Activated CD8-positive, alpha-beta T cell treated with anti-CD3 and anti-CD28 coated beads for 36 hours (primary cell): ENCODE results near the gene SUSD1. TPM values are rescaled to one million over a fixed set of nuclear protein-coding genes. Genes with fewer than 3 reads are reported as not detected.

Source experiments
- ATAC-seq: fragments of 200-7000 bp; cut with Tn5 transposase; one replicate; pipeline ENCODE4 v1.10.0; 2021; ENCODE audit warnings: mild to moderate bottlenecking, moderate library complexity
- CTCF ChIA-PET: fragments of 350-600 bp; sonication (Branson Sonifier 250); formaldehyde crosslinking; loops from one replicate; lab custom pipeline; 2021; ENCODE audit warnings: antibody characterized with exemption; lab: Charles Lee
- POLR2A ChIA-PET: fragments of 350-600 bp; sonication (Branson Sonifier 250); formaldehyde crosslinking; loops from one replicate; lab custom pipeline; 2021; ENCODE audit warnings: antibody characterized with exemption; lab: Charles Lee
- DNase-seq: peaks from one replicate; pipeline ENCODE4 v3.0.0-alpha.2; 2020
- H3K27ac Mint-ChIP-seq: one replicate; pipeline ENCODE4 v1.8.0; 2021; ENCODE audit warnings: mild to moderate bottlenecking, mixed read lengths
- H3K27me3 Mint-ChIP-seq: one replicate; pipeline ENCODE4 v1.8.0; 2021; ENCODE audit warnings: mixed read lengths
- H3K36me3 Mint-ChIP-seq: one replicate; pipeline ENCODE4 v1.8.0; 2021; ENCODE audit warnings: low read depth, mixed read lengths
- H3K4me1 Mint-ChIP-seq: one replicate; pipeline ENCODE4 v1.8.0; 2021; ENCODE audit warnings: low read depth, mixed read lengths
- H3K4me3 Mint-ChIP-seq: one replicate; pipeline ENCODE4 v1.8.0; 2021; ENCODE audit warnings: mild to moderate bottlenecking, moderate library complexity, mixed read lengths
- H3K9me3 Mint-ChIP-seq: one replicate; pipeline ENCODE4 v1.8.0; 2021; ENCODE audit warnings: mixed read lengths
- intact Hi-C: fragments of 100-400 bp; cut with micrococcal nuclease; formaldehyde crosslinking; loops from one replicate; pipeline ENCODE4 v1.10.0; 2022
- total RNA-seq, 2 experiments: library from RNA; stranded (reverse); gene quantifications; one replicate each; pipeline ENCODE4 v1.2.3, GENCODE V29; 2021
- TF ChIP-seq, protein P1 (sequence below): fragments of 200-600 bp; IDR thresholded peaks from one replicate; pipeline ENCODE4 v1.8.0; 2022; ENCODE audit warnings: antibody characterized with exemption, mild to moderate bottlenecking

Gene SUSD1
- total RNA-seq, 2 experiments from 2014 or later, result 3.0 to 3.6 TPM

DNA sequence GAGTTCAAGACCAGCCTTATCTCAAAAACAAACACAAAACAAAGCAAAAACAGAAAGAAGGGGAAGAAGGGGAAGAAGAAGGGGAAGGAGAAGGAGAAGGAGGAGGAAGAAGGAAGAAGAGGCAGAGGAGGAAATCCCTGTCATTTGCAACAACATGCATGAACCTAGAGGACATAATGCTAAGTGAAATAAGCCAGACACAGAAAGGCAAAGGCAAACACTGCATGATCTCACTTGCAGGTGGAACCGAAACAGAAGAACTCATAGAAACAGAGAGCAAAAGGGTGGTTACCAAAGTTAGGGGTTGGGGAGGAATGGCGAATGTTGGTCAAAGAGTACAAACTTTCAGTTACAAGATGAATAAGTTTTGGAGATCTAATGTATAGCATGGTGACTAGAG lies 143.1 kb downstream of the SUSD1 start:
- TF ChIP-seq, protein P1, sequence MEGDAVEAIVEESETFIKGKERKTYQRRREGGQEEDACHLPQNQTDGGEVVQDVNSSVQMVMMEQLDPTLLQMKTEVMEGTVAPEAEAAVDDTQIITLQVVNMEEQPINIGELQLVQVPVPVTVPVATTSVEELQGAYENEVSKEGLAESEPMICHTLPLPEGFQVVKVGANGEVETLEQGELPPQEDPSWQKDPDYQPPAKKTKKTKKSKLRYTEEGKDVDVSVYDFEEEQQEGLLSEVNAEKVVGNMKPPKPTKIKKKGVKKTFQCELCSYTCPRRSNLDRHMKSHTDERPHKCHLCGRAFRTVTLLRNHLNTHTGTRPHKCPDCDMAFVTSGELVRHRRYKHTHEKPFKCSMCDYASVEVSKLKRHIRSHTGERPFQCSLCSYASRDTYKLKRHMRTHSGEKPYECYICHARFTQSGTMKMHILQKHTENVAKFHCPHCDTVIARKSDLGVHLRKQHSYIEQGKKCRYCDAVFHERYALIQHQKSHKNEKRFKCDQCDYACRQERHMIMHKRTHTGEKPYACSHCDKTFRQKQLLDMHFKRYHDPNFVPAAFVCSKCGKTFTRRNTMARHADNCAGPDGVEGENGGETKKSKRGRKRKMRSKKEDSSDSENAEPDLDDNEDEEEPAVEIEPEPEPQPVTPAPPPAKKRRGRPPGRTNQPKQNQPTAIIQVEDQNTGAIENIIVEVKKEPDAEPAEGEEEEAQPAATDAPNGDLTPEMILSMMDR, result no peak
- DNase-seq, result peak; percentile 55
- Mint-ChIP-seq H3K9me3 (no peaks in the 10 kb centered on the region), H3K4me1 (peaks cover 58% of the 10 kb centered on the region), H3K27ac (no peak overlapping the region), H3K4me3 (no peak overlapping the region), H3K36me3 (no peaks in the 10 kb centered on the region), H3K27me3 (peaks cover 13% of the 10 kb centered on the region)
- ChIA-PET CTCF (interaction anchor here (2.5 kb wide), 1 partner anchor 38 kb away, joined by 5 read pairs; no protein-coding TSS in a partner anchor), POLR2A (no interaction called here)
- ATAC-seq, result peak; percentile 63
- intact Hi-C loops, result no loop called here

DNA sequence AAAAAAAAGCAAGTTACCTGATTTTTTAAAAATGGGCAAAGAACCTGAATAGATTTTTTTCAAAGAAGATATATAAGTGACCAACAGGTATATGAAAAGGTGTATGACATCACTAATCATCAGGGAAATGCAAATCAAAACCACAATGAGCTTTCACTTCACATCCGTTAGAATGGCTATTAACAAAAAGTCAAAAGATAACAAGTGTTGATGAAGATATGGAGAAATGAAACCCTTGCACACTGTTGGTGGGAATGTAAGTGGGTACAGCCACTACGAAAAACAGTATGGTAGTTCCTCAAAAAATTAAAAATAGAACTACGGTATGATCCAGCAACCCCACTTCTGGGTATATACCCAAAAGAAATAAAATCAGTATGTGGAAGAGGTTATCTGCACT lies 143.7 kb downstream of the SUSD1 start:
- POLR2A ChIA-PET, result no interaction called here
- H3K9me3 Mint-ChIP-seq, result no peaks in the 10 kb centered on the region

DNA sequence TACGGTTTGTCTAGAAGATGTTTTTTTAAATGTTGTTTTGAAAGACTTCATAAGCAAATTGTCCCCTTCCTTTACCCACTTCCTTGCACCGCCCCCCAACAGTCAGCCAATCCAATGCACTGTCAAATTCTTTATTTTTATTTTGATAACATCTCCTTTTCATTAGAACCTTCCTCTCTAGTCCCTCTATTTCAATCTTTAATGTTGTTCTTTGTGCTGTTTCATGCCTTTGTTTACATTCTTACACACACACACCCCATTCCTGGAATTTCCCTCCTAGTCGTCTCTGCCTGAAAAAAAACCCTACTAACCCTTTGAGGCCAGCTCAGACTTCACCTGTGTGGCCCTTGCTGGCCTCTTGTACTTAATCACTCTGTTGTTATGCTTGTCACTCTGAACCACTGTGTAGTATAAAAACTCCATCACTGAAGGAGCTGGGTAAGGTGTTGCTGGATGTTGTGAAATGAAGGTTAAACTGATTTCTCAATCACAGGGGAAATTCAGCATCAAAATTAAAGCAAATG lies 145.1 kb downstream of the SUSD1 start:
- no peak for ATAC-seq
- Mint-ChIP-seq H3K27me3 (peaks cover 19% of the 10 kb centered on the region), H3K27ac (peak overlapping the region; percentile 47), H3K9me3 (no peaks in the 10 kb centered on the region), H3K36me3 (no peaks in the 10 kb centered on the region), H3K4me1 (peaks cover 49% of the 10 kb centered on the region), H3K4me3 (no peak overlapping the region)
- intact Hi-C loops, result no loop called here
- TF ChIP-seq, protein P1, result no peak
- CTCF ChIA-PET, result no interaction called here
- POLR2A ChIA-PET, result no interaction called here
- no peak for DNase-seq

More for the DNA sequence above, 143.7 kb downstream of the SUSD1 start:
- H3K4me3 Mint-ChIP-seq, result no peak overlapping the region
- H3K36me3 Mint-ChIP-seq, result no peaks in the 10 kb centered on the region
- CTCF ChIA-PET, result no interaction called here
- peaks cover 13% of the 10 kb centered on the region for H3K27me3 Mint-ChIP-seq
- no peak for ATAC-seq
- H3K4me1 Mint-ChIP-seq, result peaks cover 57% of the 10 kb centered on the region
- H3K27ac Mint-ChIP-seq, result no peak overlapping the region
- TF ChIP-seq, protein P1, result no peak
- intact Hi-C loops, result no loop called here
- DNase-seq, result no peak

DNA sequence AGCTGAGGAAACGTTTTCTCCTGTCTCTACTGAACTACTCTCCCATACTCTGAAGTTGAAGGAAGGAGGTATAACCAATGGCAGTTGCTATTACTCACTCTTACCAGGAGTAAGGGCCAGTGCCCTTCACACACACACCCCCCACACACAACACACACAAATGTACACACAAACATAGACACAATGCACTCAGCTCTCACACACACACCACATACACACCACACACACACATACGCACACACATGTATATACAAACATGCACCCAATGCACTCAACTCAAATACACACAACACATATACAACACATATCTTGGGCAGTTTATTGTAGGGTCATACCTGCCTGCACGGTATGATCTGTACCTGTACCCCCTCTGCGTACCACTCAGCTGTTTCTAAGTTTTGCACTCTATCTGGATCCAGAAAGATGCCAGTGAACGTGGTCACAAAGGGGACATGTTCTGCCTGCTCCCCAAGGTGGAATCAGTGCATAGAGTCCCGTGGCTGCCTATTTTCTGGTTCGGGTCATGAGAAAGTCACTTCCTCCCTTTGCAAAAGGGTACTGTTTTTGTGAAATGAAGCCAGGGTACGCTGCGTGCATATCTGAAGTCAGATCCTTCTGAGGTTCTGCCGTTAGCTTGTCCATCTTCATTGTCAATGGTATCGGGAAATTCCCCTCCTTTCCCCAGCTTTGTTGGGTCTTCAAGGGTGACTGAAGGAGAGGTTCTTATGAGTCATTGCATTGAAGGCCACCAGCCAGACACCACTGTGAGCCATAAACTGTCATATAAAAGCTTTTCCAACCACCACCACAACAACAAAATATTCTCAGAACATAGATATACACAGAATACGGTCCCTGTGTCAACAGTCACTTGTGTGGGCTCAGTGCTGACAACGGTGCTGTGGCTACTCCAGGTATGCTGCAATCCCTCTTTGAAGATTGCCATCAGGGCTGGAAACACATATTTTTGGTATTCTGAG lies 146.6 kb downstream of the SUSD1 start:
- DNase-seq (peak; percentile 61), ATAC-seq (peak; percentile 81)
- intact Hi-C loops, result no loop called here
- Mint-ChIP-seq H3K9me3 (no peaks in the 10 kb centered on the region), H3K4me3 (no peak overlapping the region), H3K27me3 (peaks cover 15% of the 10 kb centered on the region), H3K4me1 (peaks cover 40% of the 10 kb centered on the region), H3K36me3 (no peaks in the 10 kb centered on the region), H3K27ac (peak overlapping the region; percentile 48)
- ChIA-PET CTCF (interaction anchor here (1.5 kb wide), 1 partner anchor 46 kb away, joined by 5 read pairs; no protein-coding TSS in a partner anchor), POLR2A (interaction anchor here (0.7 kb wide), 1 partner anchor 10 kb away, joined by 3 read pairs; no protein-coding TSS in a partner anchor)
- TF ChIP-seq, protein P1, result no peak

DNA sequence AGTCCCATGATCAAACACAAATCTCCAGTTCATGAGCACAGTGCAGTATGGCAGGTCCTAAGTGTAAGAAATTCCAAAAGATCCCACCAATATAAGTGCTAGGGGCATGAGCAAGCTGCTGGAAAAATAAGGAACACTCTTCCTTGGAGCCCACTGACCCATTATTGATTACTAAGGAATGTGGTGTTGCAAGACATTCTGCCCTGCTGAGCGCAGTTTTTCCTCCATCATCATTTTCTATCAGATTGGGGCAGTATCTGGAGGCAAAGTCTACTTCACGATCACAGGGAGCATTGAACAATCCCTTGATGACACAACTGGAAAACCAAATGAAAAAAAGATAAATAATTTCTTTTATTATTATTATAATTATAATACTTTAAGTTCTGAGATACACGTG lies 149.2 kb downstream of the SUSD1 start:
- peaks cover 16% of the 10 kb centered on the region for H3K27me3 Mint-ChIP-seq
- TF ChIP-seq, protein P1, result no peak
- DNase-seq, result no peak
- intact Hi-C loops, result no loop called here
- no peak overlapping the region for H3K4me3 Mint-ChIP-seq
- H3K36me3 Mint-ChIP-seq, result no peaks in the 10 kb centered on the region
- ATAC-seq, result no peak
- CTCF ChIA-PET, result no interaction called here
- no peaks in the 10 kb centered on the region for H3K9me3 Mint-ChIP-seq
- no peak overlapping the region for H3K27ac Mint-ChIP-seq
- peaks cover 28% of the 10 kb centered on the region for H3K4me1 Mint-ChIP-seq
- POLR2A ChIA-PET, result no interaction called here
